A549 (cell line): ENCODE results near the gene DYNLT4. TPM values are rescaled to one million over a fixed set of nuclear protein-coding genes. Genes with fewer than 3 reads are reported as not detected.

ENCODE experiments used
- ATAC-seq, 2 experiments: fragments of 200-7000 bp in 1 of 2; fragments of >200 bp in 1 of 2; cut with Nextera tagmentation in 1 of 2; cut with Tn5 transposase in 1 of 2; 3 replicates each; pipeline versions ENCODE4 v1.8.0 to v1.9.1; 2018 to 2020; ENCODE audit warnings: mild to moderate bottlenecking in 1 of 2, moderate library complexity in 1 of 2
- CTCF ChIA-PET: fragments of 300-600 bp; sonication (Branson Sonifier 250); formaldehyde crosslinking; extraction: SDS; loops from one replicate; lab custom pipeline; 2021; ENCODE audit warnings: antibody characterized with exemption, inconsistent platforms; lab: Yijun Ruan, JAX
- POLR2A ChIA-PET: fragments of 350-600 bp; formaldehyde crosslinking; extraction: SDS; loops from one replicate; lab custom pipeline; 2021; ENCODE audit warnings: antibody characterized with exemption, inconsistent platforms; lab: Yijun Ruan, JAX
- DNase-seq, 2 experiments: peaks; one replicate each; pipeline versions ENCODE4 v3.0.0 to v3.0.0-alpha.2; 2011 to 2016; ENCODE audit warnings: low read depth in 1 of 2, low spot score in 1 of 2
- FAIRE-seq: peaks from 2 replicates; lab custom pipeline; 2011; peaks lifted over from hg19 to GRCh38; lab: Jason Lieb, UNC
- H3K27ac ChIP-seq, 2 experiments: fragments of >200 bp; sonication (Bioruptor Twin); formaldehyde crosslinking; 3 replicates each; pipeline ENCODE4 v1.5.1; 2016 to 2017
- H3K4me1 ChIP-seq: fragments of >200 bp; sonication (Bioruptor Twin); formaldehyde crosslinking; 3 replicates; pipeline ENCODE4 v1.6.1; 2016
- H3K4me2 ChIP-seq: fragments of >200 bp; sonication (Bioruptor Twin); formaldehyde crosslinking; 3 replicates; pipeline ENCODE4 v1.6.1; 2016
- H3K4me3 ChIP-seq: fragments of >200 bp; sonication (Bioruptor Twin); formaldehyde crosslinking; 3 replicates; pipeline ENCODE4 v1.5.1; 2016
- H3K9me3 ChIP-seq: fragments of >200 bp; sonication (Bioruptor Twin); formaldehyde crosslinking; 3 replicates; pipeline ENCODE4 v1.6.1; 2016
- BHLHE40 ChIP-seq: IDR thresholded peaks from 2 replicates; pipeline ENCODE4 v1.6.1; 2012; ENCODE audit warnings: low read depth, low read length, inconsistent platforms
- CBX8 ChIP-seq: fragments of 200-600 bp; sonication (generic); IDR thresholded peaks from 2 replicates; pipeline ENCODE4 v1.6.1; 2016
- CHD4 ChIP-seq: fragments of 200-600 bp; sonication (generic); IDR thresholded peaks from 2 replicates; pipeline ENCODE4 v1.6.1; 2016; ENCODE audit warnings: antibody characterized with exemption, mild to moderate bottlenecking, borderline replicate concordance
- EHF ChIP-seq: fragments of 250-450 bp; sonication (Bioruptor Pico); IDR thresholded peaks from 2 replicates; pipeline ENCODE4 v1.5.0; 2020; ENCODE audit warnings: mild to moderate bottlenecking
- EP300 ChIP-seq, 2 experiments: fragments of >200 bp; sonication (Bioruptor Twin); formaldehyde crosslinking; IDR thresholded peaks; 2 replicates in 1 of 2; 3 replicates in 1 of 2; pipeline ENCODE4 v1.6.1; 2016 to 2017
- FOSL2 ChIP-seq, 2 experiments: fragments of 450-650 bp in 1 of 2; fragments of >200 bp in 1 of 2; sonication (Bioruptor Twin) in 1 of 2; formaldehyde crosslinking; IDR thresholded peaks; 2 replicates each; pipeline versions ENCODE4 v1.5.0 to v1.6.1; 2016 to 2020; ENCODE audit warnings: mild to moderate bottlenecking in 1 of 2, moderate library complexity in 1 of 2
- FOXS1 ChIP-seq: fragments of 250-450 bp; sonication (Bioruptor Pico); IDR thresholded peaks from 2 replicates; pipeline ENCODE4 v1.5.0; 2020; ENCODE audit warnings: mild to moderate bottlenecking, moderate library complexity
- HDAC2 ChIP-seq: fragments of 200-600 bp; sonication (generic); IDR thresholded peaks from 2 replicates; pipeline ENCODE4 v1.6.1; 2016
- HOXA7 ChIP-seq: fragments of 250-450 bp; sonication (Bioruptor Pico); IDR thresholded peaks from 2 replicates; pipeline ENCODE4 v1.5.0; 2020; ENCODE audit warnings: mild to moderate bottlenecking, moderate library complexity
- HOXB5 ChIP-seq: fragments of 250-450 bp; sonication (Bioruptor Pico); IDR thresholded peaks from 2 replicates; pipeline ENCODE4 v1.5.0; 2020; ENCODE audit warnings: mild to moderate bottlenecking, moderate library complexity
- JUNB ChIP-seq: fragments of >200 bp; sonication (Bioruptor Twin); formaldehyde crosslinking; IDR thresholded peaks from 2 replicates; pipeline ENCODE4 v1.6.1; 2016
- KDM5A ChIP-seq: fragments of 200-600 bp; sonication (generic); IDR thresholded peaks from 2 replicates; pipeline ENCODE4 v1.6.1; 2016; ENCODE audit warnings: antibody characterized with exemption, mild to moderate bottlenecking
- NFE2L2 ChIP-seq: fragments of 150-350 bp; conservative IDR thresholded peaks from 2 replicates; pipeline ENCODE4 v1.6.1; 2014; ENCODE audit warnings: low read length
- NPAS2 ChIP-seq: fragments of 250-450 bp; sonication (Bioruptor Pico); IDR thresholded peaks from 2 replicates; pipeline ENCODE4 v1.8.0; 2022; ENCODE audit warnings: mild to moderate bottlenecking, moderate library complexity, borderline replicate concordance
- NR3C1 ChIP-seq: fragments of >200 bp; sonication (Bioruptor Twin); formaldehyde crosslinking; IDR thresholded peaks from 3 replicates; pipeline ENCODE4 v1.6.1; 2017
- PHF8 ChIP-seq: fragments of 200-600 bp; sonication (generic); IDR thresholded peaks from 2 replicates; pipeline ENCODE4 v1.6.1; 2016; ENCODE audit warnings: low read depth, mild to moderate bottlenecking, antibody characterized with exemption, moderate library complexity, borderline replicate concordance
- POLR2A ChIP-seq: IDR thresholded peaks from 2 replicates; pipeline ENCODE4 v1.6.1; 2012; ENCODE audit warnings: mild to moderate bottlenecking, low read length
- RAD21 ChIP-seq, 2 experiments: fragments of >200 bp in 1 of 2; sonication (Bioruptor Twin) in 1 of 2; formaldehyde crosslinking in 1 of 2; IDR thresholded peaks in 1 of 2; conservative IDR thresholded peaks in 1 of 2; 2 replicates in 1 of 2; 3 replicates in 1 of 2; pipeline ENCODE4 v1.6.1; 2012 to 2018; ENCODE audit warnings: inconsistent platforms in 1 of 2
- RCOR1 ChIP-seq: fragments of 150-350 bp; IDR thresholded peaks from 2 replicates; pipeline ENCODE4 v1.6.1; 2014; ENCODE audit warnings: antibody characterized with exemption, low read length, low read depth
- SREBF2 ChIP-seq: fragments of 450-650 bp; IDR thresholded peaks from 2 replicates; pipeline ENCODE4 v1.6.1; 2014; ENCODE audit warnings: mild to moderate bottlenecking, moderate library complexity
- TFCP2L1 ChIP-seq: fragments of 250-450 bp; sonication (Bioruptor Pico); IDR thresholded peaks from 2 replicates; pipeline ENCODE4 v1.5.0; 2021; ENCODE audit warnings: mild to moderate bottlenecking
- ZFP36 ChIP-seq: fragments of 450-650 bp; IDR thresholded peaks from 2 replicates; pipeline ENCODE4 v1.6.1; 2014; ENCODE audit warnings: borderline replicate concordance; ENCODE audit not compliant: partially characterized antibody
- ZNF302 ChIP-seq: fragments of 250-450 bp; sonication (Bioruptor Pico); IDR thresholded peaks from 2 replicates; pipeline ENCODE4 v1.9.0; 2021; ENCODE audit warnings: inconsistent platforms, mild to moderate bottlenecking, moderate library complexity
- WGBS: methylation state at CpG from one replicate; pipeline ENCODE4 v1.1.6; 2017; ENCODE audit errors: missing lambda C conversion rate; 5-methylcytosine and 5-hydroxymethylcytosine counted together
- polyA plus RNA-seq, 4 experiments: library from polyadenylated mRNA; depleted of rRNA in 3 of 4; stranded (reverse); fragments of >200 nt; fragmentation: RNase III in 1 of 4; extraction: RNeasy Plus Mini Kit Qiagen cat#74134 plus additional on column Dnase treatment in 1 of 4; gene quantifications; 2 replicates in 3 of 4; 3 replicates in 1 of 4; pipeline ENCODE4 v1.2.3, GENCODE V29; 2011 to 2017
- TF ChIP-seq, protein P1 (sequence below): IDR thresholded peaks from 2 replicates; pipeline ENCODE4 v1.6.1; 2012; ENCODE audit warnings: low read depth, borderline replicate concordance
- TF ChIP-seq, protein P2 (sequence below): IDR thresholded peaks from 2 replicates; pipeline ENCODE4 v1.6.1; 2012

DYNLT4 gene
- polyA plus RNA-seq, 2 of the 4 experiments (the other 2 are of a cell fraction), result 0.12 to 0.21 TPM

- ChIA-PET POLR2A (interaction anchor here (0.5 to 3.2 kb wide), 2 partner anchors 9 to 23 kb away, joined by 3 to 21 read pairs; partner anchors contain the start of gene PLK3), CTCF (interaction anchor here (0.9 to 7.1 kb wide), 9 partner anchors 8 to 223 kb away, joined by 3 to 44 read pairs (median 4); partner anchors contain the start of gene PLK3)
- WGBS, result 74% methylated on average over 7 of the region's 7 CpGs
- ATAC-seq (no peak), DNase-seq (no peak), FAIRE-seq (no peak)
- H3K27ac ChIP-seq, result no peak overlapping the region
- H3K4me1 ChIP-seq, result no peaks in the 10 kb centered on the region
- H3K9me3 ChIP-seq, result no peaks in the 10 kb centered on the region
- TF ChIP-seq HDAC2, result no peak
- no peak for TF ChIP-seq EHF (CRISPR knock-in tag)
- TF ChIP-seq, protein P1, sequence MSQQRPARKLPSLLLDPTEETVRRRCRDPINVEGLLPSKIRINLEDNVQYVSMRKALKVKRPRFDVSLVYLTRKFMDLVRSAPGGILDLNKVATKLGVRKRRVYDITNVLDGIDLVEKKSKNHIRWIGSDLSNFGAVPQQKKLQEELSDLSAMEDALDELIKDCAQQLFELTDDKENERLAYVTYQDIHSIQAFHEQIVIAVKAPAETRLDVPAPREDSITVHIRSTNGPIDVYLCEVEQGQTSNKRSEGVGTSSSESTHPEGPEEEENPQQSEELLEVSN, result no peak
- no peak for TF ChIP-seq CHD4
- TF ChIP-seq RAD21 (conservative IDR thresholded peaks at IDR 0.05 in 1 of 2, IDR thresholded peaks at IDR 0.05 in 1 of 2), result no peak
- no peak for TF ChIP-seq ZFP36
- no peak for TF ChIP-seq CBX8
- TF ChIP-seq NFE2L2, result no peak
- no peak for TF ChIP-seq NR3C1
- no peak for TF ChIP-seq KDM5A
- TF ChIP-seq RCOR1, result no peak
- TF ChIP-seq FOSL2 (IDR thresholded peaks at IDR 0.05), result no peak
- no peak for TF ChIP-seq FOSL2 (CRISPR knock-in tag; IDR thresholded peaks at IDR 0.05)
- no peak for TF ChIP-seq EP300 (IDR thresholded peaks at IDR 0.05)
- no peak for TF ChIP-seq NPAS2 (CRISPR knock-in tag)
- TF ChIP-seq TFCP2L1 (CRISPR knock-in tag), result no peak
- H3K4me3 ChIP-seq, result no peak overlapping the region
- H3K4me2 ChIP-seq, result no peak overlapping the region
These were observed 16.0 kb downstream of the DYNLT4 start for GRCh38 chr1:44790968-44791801.

GRCh38 chr1:44788120-44788860 is 18.9 kb downstream of the DYNLT4 start, which contains the start of gene BEST4:
Gene BEST4 (minus strand): TSS chr1:44788170. CDS start chr1:44787705, 465 bp downstream.
- 88% methylated on average over 7 of the region's 9 CpGs for WGBS
- POLR2A ChIA-PET, result interaction anchor here (1.3 to 3.2 kb wide), 3 partner anchors 11 to 13 kb away, joined by 6 to 21 read pairs (median 7); partner anchors contain the start of genes PLK3 and RPS8
- Histone ChIP-seq H3K4me1 (peaks cover 6% of the 10 kb centered on the region), H3K27ac (peak within 1 kb of the TSS in 1 of 2 experiments; percentile 89; a peak in 2 of 6 replicates), H3K4me3 (no peak within 1 kb of the TSS), H3K4me2 (no peak within 1 kb of the TSS; the same call in 2 of the 3 replicates), H3K9me3 (no peaks in the 10 kb centered on the region)
- CTCF ChIA-PET, result interaction anchor here (0.5 to 7.1 kb wide), 6 partner anchors 9 to 69 kb away, joined by 3 to 44 read pairs (median 12); partner anchors contain the start of genes PLK3 and RNU5D-1
- DNase-seq, result no peak
- no peak for FAIRE-seq
- ATAC-seq, result no peak
- TF ChIP-seq HOXB5 (CRISPR knock-in tag) (no peak), ZNF302 (CRISPR knock-in tag) (no peak), BHLHE40 (no peak), FOXS1 (CRISPR knock-in tag) (no peak), JUNB (no peak), PHF8 (no peak), SREBF2 (no peak), NR3C1 (no peak), POLR2A (no peak), HDAC2 (no peak), EP300 (IDR thresholded peaks at IDR 0.05) (no peak), HOXA7 (CRISPR knock-in tag) (no peak)
- TF ChIP-seq, protein P2, sequence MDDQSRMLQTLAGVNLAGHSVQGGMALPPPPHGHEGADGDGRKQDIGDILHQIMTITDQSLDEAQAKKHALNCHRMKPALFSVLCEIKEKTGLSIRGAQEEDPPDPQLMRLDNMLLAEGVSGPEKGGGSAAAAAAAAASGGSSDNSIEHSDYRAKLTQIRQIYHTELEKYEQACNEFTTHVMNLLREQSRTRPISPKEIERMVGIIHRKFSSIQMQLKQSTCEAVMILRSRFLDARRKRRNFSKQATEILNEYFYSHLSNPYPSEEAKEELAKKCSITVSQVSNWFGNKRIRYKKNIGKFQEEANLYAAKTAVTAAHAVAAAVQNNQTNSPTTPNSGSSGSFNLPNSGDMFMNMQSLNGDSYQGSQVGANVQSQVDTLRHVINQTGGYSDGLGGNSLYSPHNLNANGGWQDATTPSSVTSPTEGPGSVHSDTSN, result no peak
